Cardiac fibroblast (primary cell): ENCODE data around the gene MAP2K2.

Experiments used
- DNase-seq, 2 donors: peaks; one replicate each; pipeline versions ENCODE4 v3.0.0 to v3.0.0-alpha.2; 2010; ENCODE audit warnings: low read depth in 2 of 2
- H3K4me3 ChIP-seq, 2 donors: replicated peaks in 1 of 2; 1 replicate in 1 of 2; 2 replicates in 1 of 2; pipeline ENCODE4 v1.5.1; 2011; ENCODE audit warnings: low read depth in 2 of 2, low read length in 2 of 2, mild to moderate bottlenecking in 2 of 2, moderate library complexity in 1 of 2
- TF ChIP-seq, protein P1 (sequence below): IDR thresholded peaks from one replicate; pipeline ENCODE4 v1.5.1; 2011; ENCODE audit warnings: low read depth, mild to moderate bottlenecking, low read length, inconsistent platforms

MAP2K2 gene

DNA sequence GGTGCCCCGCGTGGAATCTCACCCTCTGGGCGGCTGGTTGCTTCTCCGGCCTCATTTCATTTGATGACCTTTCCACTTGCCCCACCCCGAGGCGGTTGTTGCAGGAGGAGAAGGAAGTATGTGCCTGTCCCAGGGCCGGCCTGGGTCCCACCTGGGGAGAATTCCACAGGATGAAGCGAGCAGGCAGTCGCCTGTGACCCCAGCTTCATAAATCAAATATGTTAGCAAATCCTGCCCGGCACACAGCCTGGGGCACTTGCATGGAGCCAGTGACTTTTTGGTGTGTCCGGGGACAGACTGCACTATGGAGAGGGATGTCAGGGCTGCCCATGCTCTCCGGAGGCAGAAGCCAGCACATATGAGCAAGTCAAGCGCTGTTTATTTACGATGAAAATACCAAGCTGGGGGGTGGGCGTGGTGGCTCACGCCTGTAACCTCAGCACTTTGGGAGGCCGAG lies 37.5 kb downstream of the MAP2K2 start:
- TF ChIP-seq, protein P1, sequence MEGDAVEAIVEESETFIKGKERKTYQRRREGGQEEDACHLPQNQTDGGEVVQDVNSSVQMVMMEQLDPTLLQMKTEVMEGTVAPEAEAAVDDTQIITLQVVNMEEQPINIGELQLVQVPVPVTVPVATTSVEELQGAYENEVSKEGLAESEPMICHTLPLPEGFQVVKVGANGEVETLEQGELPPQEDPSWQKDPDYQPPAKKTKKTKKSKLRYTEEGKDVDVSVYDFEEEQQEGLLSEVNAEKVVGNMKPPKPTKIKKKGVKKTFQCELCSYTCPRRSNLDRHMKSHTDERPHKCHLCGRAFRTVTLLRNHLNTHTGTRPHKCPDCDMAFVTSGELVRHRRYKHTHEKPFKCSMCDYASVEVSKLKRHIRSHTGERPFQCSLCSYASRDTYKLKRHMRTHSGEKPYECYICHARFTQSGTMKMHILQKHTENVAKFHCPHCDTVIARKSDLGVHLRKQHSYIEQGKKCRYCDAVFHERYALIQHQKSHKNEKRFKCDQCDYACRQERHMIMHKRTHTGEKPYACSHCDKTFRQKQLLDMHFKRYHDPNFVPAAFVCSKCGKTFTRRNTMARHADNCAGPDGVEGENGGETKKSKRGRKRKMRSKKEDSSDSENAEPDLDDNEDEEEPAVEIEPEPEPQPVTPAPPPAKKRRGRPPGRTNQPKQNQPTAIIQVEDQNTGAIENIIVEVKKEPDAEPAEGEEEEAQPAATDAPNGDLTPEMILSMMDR, result no peak
- DNase-seq, result no peak
- H3K4me3 ChIP-seq, result no peak overlapping the region

DNA sequence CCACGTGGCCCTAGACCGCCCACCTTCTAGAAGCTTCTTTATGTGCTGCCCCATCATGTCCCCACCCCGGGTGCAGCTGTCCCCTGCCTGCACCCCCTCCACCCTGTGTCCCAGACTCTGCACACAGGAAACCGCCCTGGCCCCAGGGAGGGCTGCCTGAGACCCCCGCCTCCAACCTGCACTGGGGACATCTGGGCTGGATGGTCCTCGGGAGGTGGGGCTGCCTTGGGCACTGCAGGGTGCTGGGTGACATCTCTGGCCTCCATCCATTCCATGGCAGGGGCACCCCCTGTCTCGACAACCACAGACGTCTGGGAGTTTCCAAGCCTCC lies 39.4 kb downstream of the MAP2K2 start:
- DNase-seq, result no peak
- no peak overlapping the region for H3K4me3 ChIP-seq
- TF ChIP-seq, protein P1, result no peak

DNA sequence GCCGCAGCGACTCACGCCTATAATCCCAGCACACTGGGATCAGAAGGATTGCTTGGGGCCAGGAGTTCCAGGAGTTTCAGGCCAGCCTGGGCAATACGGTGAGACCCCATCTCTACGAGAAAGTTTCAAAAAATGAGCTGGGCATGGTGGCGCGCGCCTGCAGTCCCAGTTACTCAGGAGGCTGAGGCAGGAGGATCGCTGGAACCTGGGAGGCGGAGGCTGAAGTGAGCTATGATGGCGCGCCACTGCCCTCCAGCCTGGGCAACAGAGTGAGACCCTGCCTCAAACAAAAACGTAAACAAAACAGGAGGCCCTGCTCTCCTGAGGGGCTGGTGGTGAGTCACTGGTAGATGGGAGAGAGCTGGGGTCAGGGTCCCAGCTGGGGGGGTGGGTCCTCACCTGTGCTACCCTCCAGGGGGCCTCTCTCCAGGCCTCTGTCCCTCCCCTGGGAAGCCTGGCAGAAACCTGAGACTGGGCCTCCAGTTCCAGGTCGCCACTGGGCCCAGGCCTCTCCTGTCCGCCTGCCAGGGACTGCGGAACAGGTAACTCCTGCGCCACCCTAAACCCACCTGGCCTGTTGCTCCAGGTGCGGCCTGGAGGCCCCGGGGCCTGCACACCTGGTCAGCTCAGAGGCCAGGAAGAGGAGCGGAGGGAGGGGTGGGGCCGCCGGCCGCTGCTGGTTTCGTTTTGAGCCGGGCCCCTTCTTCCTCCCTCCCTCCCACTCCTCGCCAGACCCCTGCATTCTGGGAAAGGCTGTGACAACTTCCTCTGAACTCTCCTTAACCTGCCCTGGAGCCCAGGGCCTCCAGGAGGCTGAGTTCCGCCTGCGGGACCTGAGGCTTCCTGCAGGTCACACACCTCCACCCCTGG lies 40.0 kb downstream of the MAP2K2 start:
- no peak overlapping the region for H3K4me3 ChIP-seq
- TF ChIP-seq, protein P1, result no peak
- DNase-seq, result no peak

DNA sequence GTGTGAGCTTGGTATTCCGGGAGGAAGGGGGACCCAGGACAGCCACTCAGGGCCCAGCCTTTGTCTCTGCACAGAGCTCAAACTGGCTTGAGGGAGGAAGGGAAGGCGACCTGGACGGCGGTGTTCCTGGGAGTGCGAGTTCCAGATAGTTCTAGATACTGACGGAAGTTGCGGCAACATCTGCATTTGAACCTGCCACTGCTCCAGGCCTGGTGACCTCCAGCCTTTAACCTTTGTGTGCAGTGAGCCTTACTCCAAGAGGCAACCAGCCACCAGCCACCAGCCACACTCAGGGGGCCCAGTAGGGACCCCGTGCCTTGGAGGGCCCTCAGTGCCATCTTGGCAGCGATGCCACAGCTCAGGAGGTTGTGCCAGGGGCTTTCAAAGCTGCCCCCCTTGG lies 41.8 kb downstream of the MAP2K2 start:
- no peak for DNase-seq
- TF ChIP-seq, protein P1, result no peak

DNA sequence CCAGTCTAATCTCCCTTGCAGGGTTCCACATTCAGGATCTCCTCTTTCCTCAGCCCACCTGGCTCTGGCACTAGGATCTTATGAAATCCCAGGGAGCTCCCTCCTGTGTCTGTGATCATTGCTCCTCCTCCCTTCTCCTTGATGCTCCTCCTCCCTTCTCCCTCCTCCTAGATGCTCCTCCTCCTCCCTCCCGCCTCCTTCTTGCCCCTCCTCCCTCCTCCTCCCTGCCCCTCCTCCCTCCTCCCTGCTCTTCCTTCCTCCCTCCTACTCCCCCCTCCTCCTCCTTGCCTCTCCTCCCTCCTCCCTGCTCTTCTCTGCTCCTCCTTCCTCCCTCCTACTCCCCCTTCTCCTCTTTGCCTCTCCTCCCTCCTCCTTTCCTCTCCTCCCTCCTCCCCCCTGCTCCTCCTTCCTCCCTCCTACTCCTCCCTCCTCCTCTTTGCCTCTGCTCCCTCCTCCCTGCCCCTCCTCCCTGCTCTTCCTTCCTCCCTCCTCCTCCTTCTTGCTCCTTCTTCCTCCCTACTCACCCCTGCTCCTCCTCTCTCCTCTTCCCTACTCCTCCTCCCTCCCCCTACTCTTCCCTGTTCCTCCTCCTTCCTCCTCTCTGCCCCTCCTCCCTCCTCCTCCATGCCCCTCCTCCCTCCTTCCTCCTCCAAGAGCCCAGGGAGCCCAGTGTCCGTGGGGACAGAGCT lies 42.3 kb downstream of the MAP2K2 start:
- DNase-seq, result no peak
- no peak overlapping the region for H3K4me3 ChIP-seq
- TF ChIP-seq, protein P1, result no peak

More for the DNA sequence above, 41.8 kb downstream of the MAP2K2 start:
- H3K4me3 ChIP-seq, result no peak overlapping the region

DNA sequence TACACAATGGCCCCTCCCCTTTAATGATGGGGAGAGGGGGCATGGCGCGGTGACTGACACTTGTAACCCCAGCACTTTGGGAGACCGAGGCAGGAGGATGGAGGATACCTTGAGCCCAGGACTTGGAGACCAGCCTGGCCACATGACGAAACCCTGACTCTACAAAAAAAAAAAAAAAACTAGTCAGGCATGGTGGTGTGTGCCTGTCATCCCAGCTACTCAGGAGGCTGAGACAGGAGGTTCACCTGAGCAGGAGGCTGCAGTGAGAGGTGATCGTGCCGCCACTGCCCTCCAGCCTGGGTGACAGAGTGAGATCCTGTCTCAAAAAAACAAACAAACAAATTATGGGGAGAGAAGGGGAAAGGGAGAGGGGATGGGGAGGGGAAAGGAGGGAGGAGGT lies 43.4 kb downstream of the MAP2K2 start:
- DNase-seq, result no peak
- H3K4me3 ChIP-seq, result no peak overlapping the region
- TF ChIP-seq, protein P1, result no peak
